Epithelial cell of proximal tubule (primary cell): ENCODE results near the gene CCDC85C. TPM values are rescaled to one million over a fixed set of nuclear protein-coding genes. Genes with fewer than 3 reads are reported as not detected.

Experiments
- DNase-seq: peaks from one replicate; pipeline ENCODE4 v3.0.0-alpha.2; 2011; ENCODE audit warnings: low read depth
- H3K4me3 ChIP-seq: 2 replicates; pipeline ENCODE4 v1.5.1; 2011; ENCODE audit warnings: low read depth, mild to moderate bottlenecking, low read length
- CTCF ChIP-seq: conservative IDR thresholded peaks from 2 replicates; pipeline ENCODE4 v1.5.1; 2012; ENCODE audit warnings: low read depth, mild to moderate bottlenecking, low read length
- total RNA-seq: library from RNA; depleted of rRNA; stranded (reverse); fragments of >200 nt; gene quantifications from 2 replicates; pipeline ENCODE4 v1.2.3, GENCODE V29; 2015

Gene CCDC85C
- total RNA-seq, 1 donor from 2014 or later: 29.6 TPM

- DNase-seq: no peak
These were observed 42.9 kb downstream of the CCDC85C start for GRCh38 chr14:99560922-99561683.

GRCh38 chr14:99560403-99560802 lies 43.6 kb downstream of the CCDC85C start:
- TF ChIP-seq CTCF: no peak
- H3K4me3 ChIP-seq: no peak overlapping the region
- no peak for DNase-seq

More at GRCh38 chr14:99560922-99561683, 42.9 kb downstream of the CCDC85C start:
- TF ChIP-seq CTCF: no peak
- H3K4me3 ChIP-seq: no peak overlapping the region

- no peak overlapping the region for H3K4me3 ChIP-seq
- no peak for DNase-seq
- TF ChIP-seq CTCF: no peak
These were observed 44.6 kb downstream of the CCDC85C start for GRCh38 chr14:99559286-99559990.

- no peak for TF ChIP-seq CTCF
- H3K4me3 ChIP-seq: no peak overlapping the region
- DNase-seq: no peak
These were observed 47.7 kb downstream of the CCDC85C start for GRCh38 chr14:99556134-99556791.

- TF ChIP-seq CTCF: no peak
- no peak overlapping the region for H3K4me3 ChIP-seq
These were observed 49.1 kb downstream of the CCDC85C start for GRCh38 chr14:99554757-99555531.

GRCh38 chr14:99554184-99554583 lies 49.8 kb downstream of the CCDC85C start:
- no peak for TF ChIP-seq CTCF
- DNase-seq: no peak
- no peak overlapping the region for H3K4me3 ChIP-seq

More at GRCh38 chr14:99554757-99555531, 49.1 kb downstream of the CCDC85C start:
- DNase-seq: no peak
